GM18498 (cell line): ENCODE results near the gene DIAPH2.
"Not testable (repeated sequence)": the region's sequence is repeated elsewhere in the genome, so short reads cannot be mapped to it uniquely, and the experiment has no call there.

Experiments used
- ATAC-seq: cut with Tn5 transposase; IDR thresholded peaks from one replicate; pipeline ENCODE4 v1.9.1; 2021; ENCODE audit warnings: mild to moderate bottlenecking, moderate library complexity; ENCODE audit not compliant: unreplicated experiment

Gene DIAPH2

DNA sequence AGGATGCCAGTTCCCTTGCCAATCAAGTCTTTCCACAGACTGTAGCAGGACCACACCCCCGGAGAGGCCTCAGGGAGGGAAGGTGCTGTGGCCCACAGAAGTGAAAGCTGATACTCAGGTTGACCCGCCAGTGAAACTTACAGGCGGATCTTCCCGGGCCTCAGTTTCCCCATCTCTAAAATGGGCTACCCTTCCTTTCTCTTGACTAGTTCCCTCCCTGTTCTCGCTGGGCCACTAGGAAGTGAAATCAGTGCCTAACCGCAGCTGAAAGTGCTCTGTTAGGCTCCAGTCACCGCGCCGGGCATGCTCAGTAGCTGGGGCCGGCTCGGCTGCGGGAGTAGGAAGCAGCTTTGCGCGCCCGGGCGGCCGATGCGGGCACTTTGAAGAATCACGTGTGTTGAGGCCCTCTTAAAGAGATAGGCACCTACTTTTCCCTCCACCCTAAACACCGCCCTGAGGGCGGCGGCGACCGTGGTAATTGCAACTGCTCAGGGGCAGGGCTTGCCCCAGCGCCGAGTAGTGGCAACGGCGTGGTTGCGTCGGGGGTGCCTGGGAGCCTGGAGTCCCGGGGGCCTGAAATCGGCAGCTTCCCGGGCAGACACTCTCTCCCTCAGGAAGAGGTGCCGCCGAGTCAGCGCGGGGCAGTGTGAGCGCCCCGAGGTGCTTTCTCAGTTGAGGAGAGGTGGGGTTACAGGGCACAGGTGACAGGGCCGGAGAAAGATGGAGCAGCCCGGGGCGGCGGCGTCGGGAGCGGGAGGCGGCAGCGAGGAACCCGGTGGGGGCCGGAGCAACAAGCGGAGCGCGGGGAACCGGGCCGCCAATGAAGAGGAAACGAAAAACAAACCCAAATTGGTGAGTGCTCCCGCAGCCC, at the start of gene DIAPH2:
DIAPH2 (plus strand) TSS at position 504 of the 871 bp plus-strand sequence.
- ATAC-seq = peak; percentile 85

GRCh38 chrX:96650023-96650422, 34.6 kb upstream of the DIAPH2 start:
- no peak for ATAC-seq

DNA sequence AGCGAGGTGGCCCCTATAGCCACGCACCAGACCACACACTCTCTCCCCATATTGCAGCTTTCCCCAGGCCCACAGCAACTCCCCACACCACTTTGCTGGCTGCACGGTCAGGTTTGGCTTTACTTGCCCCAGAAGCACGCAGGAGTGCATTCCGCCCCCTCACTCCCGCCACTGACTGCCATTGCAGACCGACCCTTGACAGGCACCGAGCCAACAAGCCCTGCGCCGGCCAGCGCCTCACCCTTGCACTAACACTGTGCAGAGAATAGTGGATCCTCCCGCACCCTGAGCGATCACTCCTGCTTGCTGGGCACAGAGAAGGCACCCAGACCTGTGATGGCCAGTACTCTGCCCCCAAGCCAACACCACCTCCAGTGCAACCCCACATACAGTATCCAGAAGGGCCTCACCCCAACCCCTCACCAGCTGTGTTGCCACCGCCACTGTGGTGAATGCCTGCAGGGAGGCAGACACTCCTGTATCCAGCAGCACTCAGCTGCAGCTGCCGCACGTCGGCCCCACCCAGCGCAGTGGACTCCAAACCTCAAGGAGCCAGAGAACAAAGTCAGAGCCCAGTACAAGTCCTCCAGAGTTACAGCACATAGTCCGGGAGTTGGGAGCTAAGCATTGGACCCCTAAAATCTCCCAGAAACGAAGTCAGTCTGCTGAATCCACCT, 28.6 kb upstream of the DIAPH2 start:
- ATAC-seq = no peak

DNA sequence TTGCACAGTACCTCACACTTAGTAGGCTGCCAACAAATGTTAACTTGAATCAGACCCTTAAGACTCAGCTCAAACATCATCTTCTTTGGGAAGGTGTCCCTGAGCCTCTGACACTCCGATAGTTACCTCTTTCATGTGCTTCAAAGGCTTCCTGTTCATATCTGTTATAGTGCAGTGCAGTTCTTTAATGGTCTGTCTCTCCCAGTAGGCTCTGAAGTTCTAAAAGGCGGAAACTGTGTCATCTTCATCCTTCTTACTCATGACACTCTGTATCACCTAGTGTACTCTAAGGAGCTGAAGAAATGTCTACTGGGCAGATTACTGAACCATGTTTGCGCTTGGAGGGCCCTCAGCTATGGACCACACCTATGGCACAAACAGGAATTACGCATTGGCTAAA, 2.1 kb upstream of the DIAPH2 start:
- no peak for ATAC-seq

DNA sequence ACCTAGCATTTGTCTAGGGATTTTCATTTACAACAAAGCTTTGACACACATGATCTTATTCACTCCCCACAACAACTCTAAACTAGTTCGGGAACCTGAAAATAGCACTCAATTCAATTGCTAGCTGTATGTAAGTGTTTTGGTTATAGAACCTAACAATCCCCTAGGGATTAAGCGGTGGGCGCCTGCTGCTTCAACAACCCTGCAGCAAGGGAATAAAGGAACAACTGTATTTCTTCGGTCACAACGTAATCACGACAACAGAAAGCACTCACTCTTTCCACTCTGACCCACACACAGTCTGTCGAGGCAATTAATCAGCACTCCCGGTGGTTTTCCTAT, 674 bp upstream of the DIAPH2 start:
- peak; percentile 1 for ATAC-seq

DNA sequence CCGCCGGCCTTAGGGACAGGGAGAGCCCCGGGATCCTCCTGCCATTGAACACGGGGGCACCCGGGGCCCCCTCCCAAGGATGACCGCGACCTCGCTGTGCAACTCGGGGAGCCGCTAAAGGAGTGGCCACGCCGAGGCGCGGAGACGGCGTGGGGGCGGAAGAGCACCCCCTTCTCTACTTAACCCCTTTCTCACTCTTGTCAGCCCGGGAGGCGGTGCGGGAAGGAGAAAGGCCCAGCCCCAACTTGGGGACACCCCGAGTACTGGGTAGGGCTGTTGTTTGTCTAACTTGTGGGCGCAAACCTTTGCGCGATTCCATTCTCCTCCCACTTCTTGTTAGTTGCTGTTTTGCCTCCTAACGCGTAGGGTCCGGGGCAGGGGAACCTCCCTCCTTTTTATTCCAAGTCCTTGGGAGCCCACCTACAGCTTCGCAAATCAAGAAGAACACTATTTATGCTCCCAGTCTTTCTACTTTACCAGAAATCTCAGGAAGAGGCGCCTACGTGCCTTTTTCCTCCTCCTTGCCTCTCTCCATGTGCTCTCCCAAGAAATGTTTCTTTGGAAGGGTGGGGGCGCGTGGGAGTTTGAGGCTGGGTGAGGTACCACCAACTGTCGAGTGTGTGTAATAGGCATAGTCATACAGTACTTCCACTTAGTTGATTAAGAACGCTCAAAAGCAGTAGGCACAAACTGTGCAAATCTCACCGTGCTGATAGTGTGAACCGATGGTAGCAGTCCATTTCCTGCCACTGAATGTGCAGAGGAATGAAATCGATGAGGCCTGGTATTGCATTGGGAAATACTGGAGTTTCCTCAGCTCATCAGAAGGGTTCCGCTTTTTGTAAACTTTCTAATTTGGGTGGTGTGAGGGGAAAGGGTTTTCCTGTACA, 813 bp downstream of the DIAPH2 start:
- peak; percentile 41 for ATAC-seq

GRCh38 chrX:96687776-96688175, 3.1 kb downstream of the DIAPH2 start:
- no peak for ATAC-seq

DNA sequence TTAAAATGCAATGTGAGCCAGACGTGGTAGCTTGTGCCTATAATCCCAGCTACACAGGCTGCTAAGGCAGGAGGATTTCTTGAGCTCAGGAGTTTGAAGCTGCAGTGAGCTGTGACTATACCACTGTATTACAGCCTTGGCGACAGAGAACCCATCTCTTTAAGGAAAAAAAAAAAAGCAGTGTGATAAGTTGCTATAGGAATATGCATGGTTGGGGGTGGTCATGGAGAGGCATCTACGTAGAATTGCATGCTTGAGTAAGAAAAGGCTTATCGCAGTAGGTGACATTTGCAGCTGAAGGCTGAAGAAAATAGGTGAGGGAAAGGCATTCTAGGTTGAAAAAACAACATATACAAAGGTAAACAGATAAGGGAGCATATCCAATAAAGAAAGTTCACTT, 4.1 kb downstream of the DIAPH2 start:
- ATAC-seq = no peak

DNA sequence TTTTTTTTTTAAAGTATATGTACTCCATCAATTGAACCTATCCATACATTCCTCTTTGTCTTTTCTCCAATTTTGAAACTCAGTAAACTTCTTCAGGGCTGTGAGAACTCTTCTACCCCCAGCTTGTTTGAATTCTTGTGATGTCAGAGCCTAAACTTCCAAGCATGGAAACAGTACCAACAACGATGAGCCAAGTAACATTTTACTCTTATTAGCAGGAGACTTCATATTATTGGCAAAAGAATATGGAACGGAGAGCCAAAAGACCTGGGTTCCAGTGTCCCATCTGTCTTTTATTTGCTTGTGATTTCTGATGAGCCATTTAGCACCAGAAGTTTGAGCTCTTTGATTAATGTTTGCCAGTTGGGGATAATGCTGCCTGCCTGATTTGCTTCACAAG, 5.3 kb downstream of the DIAPH2 start:
- ATAC-seq = no peak

DNA sequence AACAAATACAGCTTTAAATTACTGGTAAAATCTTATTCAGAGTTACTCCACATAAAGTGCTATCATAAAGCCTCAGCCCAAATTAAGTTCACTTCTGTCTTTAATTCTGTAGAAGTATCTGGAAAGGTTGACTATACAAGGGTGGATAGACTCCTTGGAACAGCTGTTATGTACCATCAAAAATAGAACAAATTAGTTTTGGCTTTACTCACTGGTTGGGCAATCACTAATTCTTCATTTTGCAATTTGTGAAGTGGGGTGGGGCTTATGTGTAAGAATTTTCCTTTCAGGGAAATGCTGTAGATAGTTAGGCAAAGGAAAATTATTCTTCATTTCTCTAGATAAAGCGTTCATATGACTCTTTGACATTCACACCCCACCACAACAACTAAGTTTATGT, 7.8 kb downstream of the DIAPH2 start:
- ATAC-seq = no peak

GRCh38 chrX:96692890-96693289, 8.2 kb downstream of the DIAPH2 start:
- no peak for ATAC-seq

DNA sequence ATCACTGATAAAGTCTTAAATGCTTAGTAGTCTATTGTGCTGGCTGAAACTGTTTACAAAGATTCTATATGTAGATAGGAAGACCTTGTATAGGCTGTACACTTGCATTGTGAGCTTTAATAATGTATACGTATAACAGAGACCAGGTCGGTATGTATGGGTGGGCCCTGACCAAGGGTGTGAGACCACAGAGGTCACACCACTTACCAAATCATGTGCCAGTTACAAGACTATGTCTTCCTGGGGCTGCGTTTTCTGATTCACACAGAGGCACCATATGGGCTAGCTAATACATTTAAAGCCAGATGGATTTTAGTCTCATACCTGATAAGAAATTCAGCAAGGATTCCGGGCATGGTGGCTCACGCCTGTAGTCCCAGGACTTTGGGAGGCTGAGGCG, 8.8 kb downstream of the DIAPH2 start:
- ATAC-seq = no peak

GRCh38 chrX:96696462-96696861, 11.8 kb downstream of the DIAPH2 start:
- no peak for ATAC-seq

- ATAC-seq = no peak
These were observed 16.0 kb downstream of the DIAPH2 start for GRCh38 chrX:96700625-96701024.

DNA sequence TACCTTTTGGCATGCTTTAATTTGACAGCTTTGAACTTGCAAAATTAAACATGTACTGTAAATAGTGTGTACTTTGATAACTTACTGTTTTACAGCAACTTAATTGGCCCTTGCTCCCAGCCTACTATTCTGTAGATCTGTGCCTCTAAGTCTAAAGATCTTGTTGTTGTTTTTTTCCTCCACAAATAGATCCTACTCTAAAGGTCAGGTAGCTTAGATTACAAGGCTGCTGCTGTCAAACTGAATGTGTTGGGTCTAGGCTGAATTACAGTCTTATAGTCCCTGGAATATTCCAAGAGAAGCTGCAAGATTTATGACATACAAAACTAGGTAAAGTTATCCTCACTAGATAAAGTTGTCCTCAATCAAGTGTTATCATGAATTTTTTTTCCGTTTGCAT, 18.7 kb downstream of the DIAPH2 start:
- ATAC-seq = no peak

DNA sequence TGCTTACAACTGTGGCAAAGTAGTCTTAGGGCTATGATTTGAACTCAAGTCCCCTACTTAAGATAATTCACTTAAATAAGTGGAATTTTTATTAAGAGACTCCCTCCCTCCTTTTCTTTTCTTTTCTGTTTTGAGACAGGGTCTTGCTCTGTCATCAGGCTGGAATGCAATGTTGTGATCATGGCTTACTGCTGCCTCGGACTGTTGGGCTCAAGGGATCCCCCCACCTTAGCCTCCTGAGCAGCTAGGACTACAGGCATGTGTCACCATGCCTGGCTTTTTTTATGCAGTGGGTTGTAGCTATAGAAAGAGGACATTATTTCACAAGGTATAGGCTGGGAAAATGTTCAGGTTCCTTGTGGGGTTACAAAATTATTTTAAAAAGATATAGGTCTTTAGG, 19.2 kb downstream of the DIAPH2 start:
- ATAC-seq = no peak

- ATAC-seq = no peak
These were observed 20.0 kb downstream of the DIAPH2 start for GRCh38 chrX:96704629-96705028.

DNA sequence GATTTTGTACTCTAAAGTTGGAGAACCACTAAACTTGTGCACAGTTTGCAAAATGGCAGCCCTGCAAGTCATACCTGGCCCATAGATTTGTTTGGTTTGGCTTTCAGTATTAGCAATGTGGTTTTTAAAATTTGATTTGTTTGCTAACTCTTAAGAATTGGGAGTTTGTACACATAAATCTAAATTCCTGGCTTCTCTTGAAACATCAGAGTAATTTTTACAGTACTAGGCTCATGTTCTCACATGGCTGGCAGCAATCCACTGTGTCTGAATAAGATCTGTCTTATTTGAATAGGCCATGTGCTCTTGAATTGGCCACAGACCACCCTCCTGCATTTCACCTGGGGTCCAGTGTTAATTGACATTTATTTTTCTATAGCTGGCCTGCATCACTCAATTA, 21.3 kb downstream of the DIAPH2 start:
- ATAC-seq = no peak

DNA sequence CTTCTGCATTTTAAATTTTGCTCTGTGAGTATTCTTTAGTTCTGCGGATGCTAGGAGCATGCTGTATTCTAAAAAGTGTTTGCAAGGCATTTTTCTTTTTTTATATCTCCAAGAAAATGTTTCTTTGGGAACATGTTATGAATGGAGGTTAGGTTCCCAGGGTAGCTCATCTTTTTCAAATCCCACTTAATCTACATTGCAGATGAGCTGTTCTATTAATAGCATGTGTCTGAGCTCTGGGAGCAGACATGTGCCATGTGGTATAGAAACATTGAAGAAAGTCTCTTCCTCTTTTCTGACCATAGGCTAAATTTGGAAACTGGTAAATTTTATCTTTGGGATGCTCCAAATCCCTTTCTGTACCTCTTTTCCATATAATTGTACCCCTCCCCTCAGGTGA, 23.2 kb downstream of the DIAPH2 start:
- ATAC-seq = no peak

DNA sequence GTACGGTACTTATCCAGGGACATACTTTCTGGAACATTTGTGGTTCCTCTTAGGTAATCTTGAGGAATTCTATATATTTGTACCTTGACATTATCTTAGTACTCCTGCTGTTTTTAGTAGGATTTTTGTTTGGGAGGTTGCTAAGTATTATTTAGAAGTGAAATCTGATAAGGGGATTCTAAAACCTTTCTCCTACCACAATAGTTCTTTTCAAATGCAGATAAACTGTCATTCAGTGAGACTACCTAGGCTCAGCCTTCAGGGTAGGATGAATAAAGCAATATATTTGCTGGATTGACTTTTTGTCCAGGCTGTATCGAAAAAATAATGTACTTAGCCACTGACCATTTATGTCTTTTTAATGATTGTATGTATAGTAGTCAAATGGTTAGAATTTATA, 25.4 kb downstream of the DIAPH2 start:
- no peak for ATAC-seq

DNA sequence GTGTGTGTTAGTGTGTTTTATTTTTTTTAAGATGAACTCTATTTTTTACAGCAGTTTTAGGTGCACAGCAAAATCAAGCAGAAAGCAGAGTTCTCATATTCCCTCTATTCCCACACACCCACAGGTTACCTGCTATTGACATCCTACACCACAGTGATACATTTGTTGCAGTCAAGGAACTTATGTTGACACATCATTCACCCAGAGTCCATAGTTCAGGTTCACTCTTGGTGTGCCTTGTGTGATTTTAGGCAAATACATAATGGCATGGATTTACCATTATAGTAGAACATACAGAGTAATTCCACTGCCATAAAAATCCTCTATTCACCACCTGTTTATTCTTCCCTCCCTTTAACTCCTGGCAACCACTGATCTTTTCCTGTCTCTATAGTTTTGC, 28.7 kb downstream of the DIAPH2 start:
- ATAC-seq = no peak

- not testable (repeated sequence) for ATAC-seq
These were observed 29.8 kb downstream of the DIAPH2 start for GRCh38 chrX:96714393-96714792.
